Nephron (organoid): ENCODE results near the gene XDH.

Experiments
- H3K27ac Mint-ChIP-seq, 3 experiments: 2 replicates each; pipeline ENCODE4 v1.8.0; 2020; ENCODE audit warnings: mixed read lengths in 3 of 3, mild to moderate bottlenecking in 2 of 3, moderate library complexity in 1 of 3
- H3K27me3 Mint-ChIP-seq: 2 replicates; pipeline ENCODE4 v1.8.0; 2021; ENCODE audit warnings: low read depth, mild to moderate bottlenecking, moderate library complexity, mixed read lengths
- H3K36me3 Mint-ChIP-seq: 2 replicates; pipeline ENCODE4 v1.8.0; 2020; ENCODE audit warnings: low read depth, mixed read lengths
- H3K4me1 Mint-ChIP-seq: 2 replicates; pipeline ENCODE4 v1.8.0; 2020; ENCODE audit warnings: mixed read lengths
- H3K4me3 Mint-ChIP-seq, 3 experiments: 2 replicates each; pipeline ENCODE4 v1.8.0; 2020; ENCODE audit warnings: mild to moderate bottlenecking in 3 of 3, mixed read lengths in 3 of 3, moderate library complexity in 2 of 3
- H3K9me3 Mint-ChIP-seq: 2 replicates; pipeline ENCODE4 v1.8.0; 2020; ENCODE audit warnings: mixed read lengths
- CTCF ChIP-seq, 3 experiments: fragments of 200-600 bp; sonication (generic); IDR thresholded peaks; one replicate each; pipeline ENCODE4 v1.5.0; 2021; ENCODE audit warnings: antibody characterized with exemption in 3 of 3; ENCODE audit not compliant: unreplicated experiment in 3 of 3

Gene XDH

DNA sequence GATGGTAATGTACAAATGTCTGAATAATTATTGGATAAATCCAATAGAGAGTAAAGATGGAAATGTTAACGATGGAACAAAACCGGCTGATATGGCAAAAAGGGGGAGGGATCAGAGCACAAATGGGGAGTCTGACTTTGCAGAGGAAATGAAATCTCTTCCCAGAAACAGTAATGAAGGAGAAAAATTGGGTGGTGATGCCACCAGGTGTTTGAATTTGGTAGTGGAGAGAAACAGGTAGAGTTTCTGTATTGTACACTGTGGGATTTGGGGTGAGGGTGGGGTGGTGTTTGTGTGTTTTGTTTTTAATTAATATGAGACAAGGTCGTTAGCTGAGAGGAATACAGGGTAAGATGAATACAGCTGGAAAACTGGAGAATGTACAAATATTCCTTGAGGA, 20.4 kb upstream of the XDH start:
- Mint-ChIP-seq H3K9me3 (no peaks in the 10 kb centered on the region), H3K27me3 (peaks cover 2% of the 10 kb centered on the region), H3K27ac (no peak overlapping the region), H3K4me1 (no peaks in the 10 kb centered on the region), H3K36me3 (no peaks in the 10 kb centered on the region), H3K4me3 (no peak overlapping the region)
- no peak for TF ChIP-seq CTCF (IDR thresholded peaks at IDR 0.05; ENCODE audit: unreplicated experiment in 3 of 3)

DNA sequence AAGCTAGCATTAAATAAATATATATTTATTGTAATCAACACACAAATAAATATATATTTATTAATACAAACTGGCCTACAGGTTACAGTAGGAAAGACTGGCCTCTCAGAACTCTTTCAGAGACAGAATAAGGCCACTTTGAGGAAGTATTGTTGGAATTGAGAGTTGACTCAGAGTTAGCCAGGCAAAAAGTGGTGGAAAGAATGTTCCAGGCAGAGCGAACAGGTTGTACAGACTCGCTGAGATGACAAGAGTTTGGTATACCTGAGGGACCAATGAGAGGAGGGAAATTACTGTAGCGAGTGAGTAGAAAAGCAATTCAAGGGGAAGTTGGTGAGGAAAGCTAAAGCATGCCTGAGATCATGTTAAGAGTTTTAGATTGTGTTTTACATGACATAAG, 19.0 kb upstream of the XDH start:
- no peak for TF ChIP-seq CTCF (IDR thresholded peaks at IDR 0.05; ENCODE audit: unreplicated experiment in 3 of 3)
- Mint-ChIP-seq H3K9me3 (no peaks in the 10 kb centered on the region), H3K36me3 (no peaks in the 10 kb centered on the region), H3K27me3 (peaks cover 4% of the 10 kb centered on the region), H3K4me3 (no peak overlapping the region), H3K27ac (no peak overlapping the region), H3K4me1 (no peaks in the 10 kb centered on the region)

GRCh38 chr2:31430439-31431165, 16.1 kb upstream of the XDH start:
- TF ChIP-seq CTCF (IDR thresholded peaks at IDR 0.05; ENCODE audit: unreplicated experiment in 3 of 3), result no peak
- peaks cover 8% of the 10 kb centered on the region for H3K27me3 Mint-ChIP-seq
- no peak overlapping the region for H3K4me3 Mint-ChIP-seq
- H3K4me1 Mint-ChIP-seq, result peaks cover 5% of the 10 kb centered on the region
- H3K36me3 Mint-ChIP-seq, result no peaks in the 10 kb centered on the region
- peaks cover 2% of the 10 kb centered on the region for H3K9me3 Mint-ChIP-seq
- no peak overlapping the region for H3K27ac Mint-ChIP-seq

DNA sequence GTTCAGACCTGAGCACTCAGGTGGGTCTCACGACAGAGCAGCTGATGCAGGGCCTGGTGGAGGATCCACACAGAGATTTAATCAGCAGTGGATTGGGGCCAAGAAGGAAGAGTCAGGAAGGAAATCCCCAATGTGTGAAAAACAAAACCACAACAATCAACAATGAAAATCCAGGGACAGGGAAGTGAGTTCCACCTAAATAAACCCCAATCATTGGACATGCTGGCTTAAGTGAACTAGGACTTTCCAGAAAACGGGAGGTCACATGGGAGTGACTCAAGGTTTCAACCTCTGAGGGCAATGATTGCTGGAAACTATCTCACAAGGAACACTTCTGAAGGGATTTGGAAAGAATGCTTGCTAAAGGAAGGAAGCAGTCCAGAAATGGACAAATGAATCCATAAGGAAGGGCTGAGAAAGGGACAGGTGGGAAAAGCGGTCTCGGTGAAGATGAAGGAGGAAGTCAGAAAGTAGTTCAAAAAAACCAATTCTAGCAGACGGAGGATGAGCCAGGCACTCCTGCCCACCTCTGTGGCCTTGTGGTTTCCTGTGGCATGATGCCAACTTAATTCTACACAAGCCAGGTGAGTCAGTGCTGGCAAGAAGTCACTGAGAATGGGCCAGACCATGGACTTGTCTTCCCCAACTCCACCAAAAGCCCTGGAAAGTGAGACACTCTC, 15.4 kb upstream of the XDH start:
- H3K9me3 Mint-ChIP-seq, result peaks cover 2% of the 10 kb centered on the region
- H3K27ac Mint-ChIP-seq, result no peak overlapping the region
- TF ChIP-seq CTCF (IDR thresholded peaks at IDR 0.05; ENCODE audit: unreplicated experiment in 3 of 3), result no peak
- no peak overlapping the region for H3K4me3 Mint-ChIP-seq
- peaks cover 8% of the 10 kb centered on the region for H3K27me3 Mint-ChIP-seq
- peaks cover 5% of the 10 kb centered on the region for H3K4me1 Mint-ChIP-seq
- no peaks in the 10 kb centered on the region for H3K36me3 Mint-ChIP-seq

- H3K4me3 Mint-ChIP-seq, result no peak overlapping the region
- no peak overlapping the region for H3K27ac Mint-ChIP-seq
- no peak for TF ChIP-seq CTCF (IDR thresholded peaks at IDR 0.05; ENCODE audit: unreplicated experiment in 3 of 3)
- no peaks in the 10 kb centered on the region for H3K36me3 Mint-ChIP-seq
- peaks cover 2% of the 10 kb centered on the region for H3K9me3 Mint-ChIP-seq
- peaks cover 5% of the 10 kb centered on the region for H3K4me1 Mint-ChIP-seq
- peaks cover 10% of the 10 kb centered on the region for H3K27me3 Mint-ChIP-seq
These were observed 14.5 kb upstream of the XDH start for GRCh38 chr2:31429040-31429439.

- peaks cover 5% of the 10 kb centered on the region for H3K4me1 Mint-ChIP-seq
- H3K27me3 Mint-ChIP-seq, result peaks cover 13% of the 10 kb centered on the region
- no peak for TF ChIP-seq CTCF (IDR thresholded peaks at IDR 0.05; ENCODE audit: unreplicated experiment in 3 of 3)
- peaks cover 2% of the 10 kb centered on the region for H3K9me3 Mint-ChIP-seq
- H3K36me3 Mint-ChIP-seq, result no peaks in the 10 kb centered on the region
- no peak overlapping the region for H3K4me3 Mint-ChIP-seq
- H3K27ac Mint-ChIP-seq, result no peak overlapping the region
These were observed 13.5 kb upstream of the XDH start for GRCh38 chr2:31428001-31428418.
